OCI-M2 (cell line): Measurements from ENCODE around the gene RAB1B.
"Not testable (repeated sequence)": the region's sequence is repeated elsewhere in the genome, so short reads cannot be mapped to it uniquely, and the experiment has no call there.

Experiments
- DNase-seq: peaks from one replicate; lab custom pipeline; 2025; ENCODE audit not compliant: unreplicated experiment; lab: John Stamatoyannopoulos, UW

RAB1B gene

GRCh38 chr11:66317723-66318599 is 49.5 kb downstream of the RAB1B start:
- no peak for DNase-seq

GRCh38 chr11:66318600-66318970 is 50.1 kb downstream of the RAB1B start:
- no peak for DNase-seq

- DNase-seq = not testable (repeated sequence)
Observed at GRCh38 chr11:66320289-66320688, 51.9 kb downstream of the RAB1B start.

- DNase-seq = not testable (repeated sequence)
Observed at GRCh38 chr11:66320748-66321147, 52.3 kb downstream of the RAB1B start.

GRCh38 chr11:66321606-66322005 is 53.2 kb downstream of the RAB1B start:
- DNase-seq = no peak

GRCh38 chr11:66322732-66323427 is 54.4 kb downstream of the RAB1B start:
- no peak for DNase-seq

GRCh38 chr11:66323684-66324083 is 55.2 kb downstream of the RAB1B start:
- DNase-seq = no peak

GRCh38 chr11:66324664-66325063 is 56.2 kb downstream of the RAB1B start:
- no peak for DNase-seq

- DNase-seq = no peak
Observed at GRCh38 chr11:66325263-66325671, 56.8 kb downstream of the RAB1B start.

GRCh38 chr11:66326261-66327111 is 58.0 kb downstream of the RAB1B start:
- DNase-seq = no peak
